T-helper 9 cell (primary cell): Measurements from ENCODE around the gene MYOD1.

Experiments
- DNase-seq: peaks from one replicate; pipeline ENCODE4 v3.0.0-alpha.2; 2020

MYOD1 gene

GRCh38 chr11:17703951-17704350, 15.4 kb upstream of the MYOD1 start:
- DNase-seq, result no peak

- DNase-seq, result no peak
Measured at GRCh38 chr11:17707830-17708229, 11.5 kb upstream of the MYOD1 start.

- no peak for DNase-seq
Measured at GRCh38 chr11:17711836-17712235, 7.5 kb upstream of the MYOD1 start.

- no peak for DNase-seq
Measured at GRCh38 chr11:17713851-17714250, 5.5 kb upstream of the MYOD1 start.

- DNase-seq, result no peak
Measured at GRCh38 chr11:17714356-17714854, 5.0 kb upstream of the MYOD1 start.

GRCh38 chr11:17714870-17715269, 4.5 kb upstream of the MYOD1 start:
- no peak for DNase-seq

- no peak for DNase-seq
Measured at GRCh38 chr11:17716807-17717206, 2.6 kb upstream of the MYOD1 start.

GRCh38 chr11:17718015-17718414, 1.4 kb upstream of the MYOD1 start:
- no peak for DNase-seq

GRCh38 chr11:17718510-17718962, 835 bp upstream of the MYOD1 start:
- DNase-seq, result no peak

- no peak for DNase-seq
Measured at GRCh38 chr11:17719938-17720795, 796 bp downstream of the MYOD1 start.

- DNase-seq, result no peak
Measured at GRCh38 chr11:17720796-17721171, 1.4 kb downstream of the MYOD1 start.

- DNase-seq, result no peak
Measured at GRCh38 chr11:17721242-17721999, 2.0 kb downstream of the MYOD1 start.

GRCh38 chr11:17722000-17722643, 2.8 kb downstream of the MYOD1 start:
- no peak for DNase-seq

GRCh38 chr11:17724020-17724908, 4.9 kb downstream of the MYOD1 start:
- no peak for DNase-seq

- DNase-seq, result no peak
Measured at GRCh38 chr11:17725174-17725573, 5.8 kb downstream of the MYOD1 start.

GRCh38 chr11:17730137-17730536, 10.8 kb downstream of the MYOD1 start:
- DNase-seq, result no peak

- peak; percentile 26 for DNase-seq
Measured at GRCh38 chr11:17730608-17731462, 11.5 kb downstream of the MYOD1 start.

- DNase-seq, result no peak
Measured at GRCh38 chr11:17733261-17733660, 13.9 kb downstream of the MYOD1 start.

- DNase-seq, result no peak
Measured at GRCh38 chr11:17734418-17734911, 15.1 kb downstream of the MYOD1 start, which contains the start of gene KCNC1. Gene KCNC1, plus strand, starts transcription at chr11:17734781. Its CDS starts 1,222 bp downstream, at chr11:17736003.

GRCh38 chr11:17734986-17735817, 15.8 kb downstream of the MYOD1 start:
- no peak for DNase-seq
